ENCODE results near the gene CGB7. TPM values are rescaled to one million over a fixed set of nuclear protein-coding genes. Genes with fewer than 3 reads are reported as not detected.

The CGB7 gene
- total and polyA plus RNA-seq, 9 of the 15 experiments (the other 6 are each of a cell fraction or from before 2014, with no cell fraction given): not detected

DNA sequence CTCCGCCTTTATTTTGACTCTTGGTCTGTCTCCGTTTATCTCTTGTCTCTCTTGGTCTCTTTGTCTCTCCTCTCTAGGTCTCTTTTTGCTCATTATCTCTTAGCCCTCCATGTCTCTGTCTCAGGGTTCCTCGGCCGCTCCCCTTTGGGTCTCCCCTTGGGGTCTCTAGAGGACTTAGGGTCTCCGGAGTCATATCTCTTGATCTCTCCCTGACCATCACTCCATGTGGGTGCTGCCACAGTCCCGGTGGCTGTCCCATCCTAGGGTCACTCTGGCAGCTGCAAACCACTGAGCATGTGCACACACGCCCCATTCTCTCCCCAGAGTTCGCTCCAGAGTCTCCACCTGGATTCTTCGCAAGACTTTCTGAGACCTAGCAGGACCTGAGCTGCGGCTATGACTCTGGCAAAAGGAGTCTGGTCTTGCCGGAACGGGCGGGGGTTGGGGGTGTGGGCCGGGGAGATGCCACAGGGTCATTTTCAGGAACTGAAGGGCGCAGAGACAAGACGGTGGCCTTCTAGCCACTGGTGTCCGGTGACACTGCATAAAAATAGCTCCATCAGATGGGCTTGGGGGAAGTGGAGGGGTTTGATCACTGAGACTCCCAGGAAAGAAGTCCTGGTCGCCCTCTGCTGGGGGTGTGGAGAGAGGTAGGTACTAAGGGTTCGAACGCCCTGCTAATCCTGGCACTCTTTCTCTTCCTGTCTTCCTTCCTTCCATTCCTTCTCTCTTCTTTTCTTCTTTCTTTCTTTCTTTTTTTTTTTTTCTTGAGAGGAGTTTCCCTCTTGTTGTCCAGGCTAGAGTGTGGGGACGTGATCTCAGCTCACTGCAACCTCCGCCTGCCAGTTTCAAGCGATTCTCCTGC, 16.2 kb upstream of the CGB7 start (continued):
- TF ChIP-seq, protein P1, sequence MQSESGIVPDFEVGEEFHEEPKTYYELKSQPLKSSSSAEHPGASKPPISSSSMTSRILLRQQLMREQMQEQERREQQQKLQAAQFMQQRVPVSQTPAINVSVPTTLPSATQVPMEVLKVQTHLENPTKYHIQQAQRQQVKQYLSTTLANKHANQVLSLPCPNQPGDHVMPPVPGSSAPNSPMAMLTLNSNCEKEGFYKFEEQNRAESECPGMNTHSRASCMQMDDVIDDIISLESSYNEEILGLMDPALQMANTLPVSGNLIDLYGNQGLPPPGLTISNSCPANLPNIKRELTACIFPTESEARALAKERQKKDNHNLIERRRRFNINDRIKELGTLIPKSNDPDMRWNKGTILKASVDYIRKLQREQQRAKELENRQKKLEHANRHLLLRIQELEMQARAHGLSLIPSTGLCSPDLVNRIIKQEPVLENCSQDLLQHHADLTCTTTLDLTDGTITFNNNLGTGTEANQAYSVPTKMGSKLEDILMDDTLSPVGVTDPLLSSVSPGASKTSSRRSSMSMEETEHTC (IDR thresholded peaks at IDR 0.05): no peak
- no peak for TF ChIP-seq ZNF76 (CRISPR knock-in tag; IDR thresholded peaks at IDR 0.05; ENCODE audit: borderline replicate concordance)
- no peak for TF ChIP-seq PTRF (tag; IDR thresholded peaks at IDR 0.05)
- TF ChIP-seq KLF10 (CRISPR knock-in tag; IDR thresholded peaks at IDR 0.05): no peak
- TF ChIP-seq, protein P2, sequence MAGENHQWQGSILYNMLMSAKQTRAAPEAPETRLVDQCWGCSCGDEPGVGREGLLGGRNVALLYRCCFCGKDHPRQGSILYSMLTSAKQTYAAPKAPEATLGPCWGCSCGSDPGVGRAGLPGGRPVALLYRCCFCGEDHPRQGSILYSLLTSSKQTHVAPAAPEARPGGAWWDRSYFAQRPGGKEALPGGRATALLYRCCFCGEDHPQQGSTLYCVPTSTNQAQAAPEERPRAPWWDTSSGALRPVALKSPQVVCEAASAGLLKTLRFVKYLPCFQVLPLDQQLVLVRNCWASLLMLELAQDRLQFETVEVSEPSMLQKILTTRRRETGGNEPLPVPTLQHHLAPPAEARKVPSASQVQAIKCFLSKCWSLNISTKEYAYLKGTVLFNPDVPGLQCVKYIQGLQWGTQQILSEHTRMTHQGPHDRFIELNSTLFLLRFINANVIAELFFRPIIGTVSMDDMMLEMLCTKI (IDR thresholded peaks at IDR 0.05; ENCODE audit: partially characterized antibody): no peak
- TF ChIP-seq POLR2A (conservative IDR thresholded peaks at IDR 0.05): 0 out of 2 replicates have a peak, but pooled peaks have one; percentile 35
- TF ChIP-seq ZNF121 (CRISPR knock-in tag; conservative IDR thresholded peaks at IDR 0.05): no peak
- TF ChIP-seq, protein P3, sequence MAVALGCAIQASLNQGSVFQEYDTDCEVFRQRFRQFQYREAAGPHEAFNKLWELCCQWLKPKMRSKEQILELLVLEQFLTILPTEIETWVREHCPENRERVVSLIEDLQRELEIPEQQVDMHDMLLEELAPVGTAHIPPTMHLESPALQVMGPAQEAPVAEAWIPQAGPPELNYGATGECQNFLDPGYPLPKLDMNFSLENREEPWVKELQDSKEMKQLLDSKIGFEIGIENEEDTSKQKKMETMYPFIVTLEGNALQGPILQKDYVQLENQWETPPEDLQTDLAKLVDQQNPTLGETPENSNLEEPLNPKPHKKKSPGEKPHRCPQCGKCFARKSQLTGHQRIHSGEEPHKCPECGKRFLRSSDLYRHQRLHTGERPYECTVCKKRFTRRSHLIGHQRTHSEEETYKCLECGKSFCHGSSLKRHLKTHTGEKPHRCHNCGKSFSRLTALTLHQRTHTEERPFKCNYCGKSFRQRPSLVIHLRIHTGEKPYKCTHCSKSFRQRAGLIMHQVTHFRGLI (CRISPR knock-in tag; IDR thresholded peaks at IDR 0.05): no peak
- TF ChIP-seq JUN (IDR thresholded peaks at IDR 0.05; ENCODE audit: borderline replicate concordance, low read depth, low read length): no peak
- no peak for TF ChIP-seq JUN (CRISPR knock-in tag; IDR thresholded peaks at IDR 0.05; ENCODE audit: borderline replicate concordance)
- TF ChIP-seq ARID1B (IDR thresholded peaks at IDR 0.05): peak; percentile 21; the same call in 1 of the 2 replicates
- TF ChIP-seq DPF2 (IDR thresholded peaks at IDR 0.05): peak; percentile 67
- no peak for TF ChIP-seq E2F3 (CRISPR knock-in tag; IDR thresholded peaks at IDR 0.05)
- TF ChIP-seq, protein P4, sequence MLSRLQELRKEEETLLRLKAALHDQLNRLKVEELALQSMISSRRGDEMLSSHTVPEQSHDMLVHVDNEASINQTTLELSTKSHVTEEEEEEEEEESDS (CRISPR knock-in tag; IDR thresholded peaks at IDR 0.05): no peak
- TF ChIP-seq TRIM28 (IDR thresholded peaks at IDR 0.05): no peak; the same call in 1 of the 2 replicates
- TF ChIP-seq ETV6 (IDR thresholded peaks at IDR 0.05; ENCODE audit: borderline replicate concordance in 1 of 2, low read depth in 2 of 2, low read length in 1 of 2): no peak
- no peak for TF ChIP-seq ETV6 (CRISPR knock-in tag; IDR thresholded peaks at IDR 0.05; ENCODE audit: borderline replicate concordance)
- no peak for TF ChIP-seq RBBP5 (IDR thresholded peaks at IDR 0.05; ENCODE audit: borderline replicate concordance, insufficient read depth, low read length, poor library complexity, severe bottlenecking)
- TF ChIP-seq, protein P5, sequence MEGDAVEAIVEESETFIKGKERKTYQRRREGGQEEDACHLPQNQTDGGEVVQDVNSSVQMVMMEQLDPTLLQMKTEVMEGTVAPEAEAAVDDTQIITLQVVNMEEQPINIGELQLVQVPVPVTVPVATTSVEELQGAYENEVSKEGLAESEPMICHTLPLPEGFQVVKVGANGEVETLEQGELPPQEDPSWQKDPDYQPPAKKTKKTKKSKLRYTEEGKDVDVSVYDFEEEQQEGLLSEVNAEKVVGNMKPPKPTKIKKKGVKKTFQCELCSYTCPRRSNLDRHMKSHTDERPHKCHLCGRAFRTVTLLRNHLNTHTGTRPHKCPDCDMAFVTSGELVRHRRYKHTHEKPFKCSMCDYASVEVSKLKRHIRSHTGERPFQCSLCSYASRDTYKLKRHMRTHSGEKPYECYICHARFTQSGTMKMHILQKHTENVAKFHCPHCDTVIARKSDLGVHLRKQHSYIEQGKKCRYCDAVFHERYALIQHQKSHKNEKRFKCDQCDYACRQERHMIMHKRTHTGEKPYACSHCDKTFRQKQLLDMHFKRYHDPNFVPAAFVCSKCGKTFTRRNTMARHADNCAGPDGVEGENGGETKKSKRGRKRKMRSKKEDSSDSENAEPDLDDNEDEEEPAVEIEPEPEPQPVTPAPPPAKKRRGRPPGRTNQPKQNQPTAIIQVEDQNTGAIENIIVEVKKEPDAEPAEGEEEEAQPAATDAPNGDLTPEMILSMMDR (IDR thresholded peaks at IDR 0.05 in 2 of 3, conservative IDR thresholded peaks at IDR 0.05 in 1 of 3; ENCODE audit: insufficient read depth in 2 of 3, low read depth in 1 of 3, low read length in 3 of 3): peak; percentile 71 to 84 (median 79)
- no peak for TF ChIP-seq POLR2AphosphoS2 (IDR thresholded peaks at IDR 0.05; ENCODE audit: low read length)
- no peak for TF ChIP-seq TRIM24 (IDR thresholded peaks at IDR 0.05)
- TF ChIP-seq HCFC1 (IDR thresholded peaks at IDR 0.05; ENCODE audit: low read depth, low read length): no peak
